Subcutaneous adipose tissue (tissue), 4 donors: ENCODE data around the gene JAG2. TPM values are rescaled to one million over a fixed set of nuclear protein-coding genes. Genes with fewer than 3 reads are reported as not detected.

Source experiments
- total RNA-seq, 4 donors: library from RNA; depleted of rRNA; stranded (reverse); fragments of >200 nt; gene quantifications; one replicate each; pipeline ENCODE4 v1.1.0, GENCODE V29; 2016
- TF ChIP-seq, protein P1 (sequence below): fragments of 450-650 bp; IDR thresholded peaks from one replicate; pipeline ENCODE4 v1.5.1; 2016; ENCODE audit warnings: low read depth, mild to moderate bottlenecking, control low read depth, antibody characterized with exemption, moderate library complexity

The JAG2 gene
- total RNA-seq, 4 donors from 2014 or later, result 2.5 to 16.2 (median 4.9) TPM

DNA sequence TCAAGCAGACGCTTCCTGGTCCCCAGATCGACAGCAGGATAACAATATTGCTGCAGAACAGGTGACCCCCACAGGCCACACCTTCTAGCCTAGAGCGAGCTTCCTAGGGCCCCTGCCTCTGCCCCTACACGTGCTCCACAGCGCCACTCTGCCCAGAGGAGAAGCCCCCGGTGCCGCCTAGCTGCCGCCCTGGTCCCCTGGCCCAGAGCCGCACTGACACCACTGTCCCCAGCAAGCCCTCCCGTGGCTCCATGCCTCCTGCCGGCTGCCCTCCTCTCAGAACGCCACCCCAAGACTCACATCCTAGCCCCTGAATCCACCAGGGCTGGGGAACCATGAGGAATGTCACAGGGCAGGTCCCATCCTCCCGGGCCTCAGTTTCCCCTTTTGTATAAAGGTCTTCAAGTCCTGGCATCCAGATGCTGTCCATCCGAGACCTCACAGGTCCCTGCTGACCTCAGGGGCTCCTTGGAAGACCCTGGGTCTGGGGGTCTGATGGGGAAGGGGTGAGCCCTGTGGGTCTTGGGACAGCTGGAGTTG, 31.0 kb downstream of the JAG2 start:
- TF ChIP-seq, protein P1, sequence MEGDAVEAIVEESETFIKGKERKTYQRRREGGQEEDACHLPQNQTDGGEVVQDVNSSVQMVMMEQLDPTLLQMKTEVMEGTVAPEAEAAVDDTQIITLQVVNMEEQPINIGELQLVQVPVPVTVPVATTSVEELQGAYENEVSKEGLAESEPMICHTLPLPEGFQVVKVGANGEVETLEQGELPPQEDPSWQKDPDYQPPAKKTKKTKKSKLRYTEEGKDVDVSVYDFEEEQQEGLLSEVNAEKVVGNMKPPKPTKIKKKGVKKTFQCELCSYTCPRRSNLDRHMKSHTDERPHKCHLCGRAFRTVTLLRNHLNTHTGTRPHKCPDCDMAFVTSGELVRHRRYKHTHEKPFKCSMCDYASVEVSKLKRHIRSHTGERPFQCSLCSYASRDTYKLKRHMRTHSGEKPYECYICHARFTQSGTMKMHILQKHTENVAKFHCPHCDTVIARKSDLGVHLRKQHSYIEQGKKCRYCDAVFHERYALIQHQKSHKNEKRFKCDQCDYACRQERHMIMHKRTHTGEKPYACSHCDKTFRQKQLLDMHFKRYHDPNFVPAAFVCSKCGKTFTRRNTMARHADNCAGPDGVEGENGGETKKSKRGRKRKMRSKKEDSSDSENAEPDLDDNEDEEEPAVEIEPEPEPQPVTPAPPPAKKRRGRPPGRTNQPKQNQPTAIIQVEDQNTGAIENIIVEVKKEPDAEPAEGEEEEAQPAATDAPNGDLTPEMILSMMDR, result no peak

DNA sequence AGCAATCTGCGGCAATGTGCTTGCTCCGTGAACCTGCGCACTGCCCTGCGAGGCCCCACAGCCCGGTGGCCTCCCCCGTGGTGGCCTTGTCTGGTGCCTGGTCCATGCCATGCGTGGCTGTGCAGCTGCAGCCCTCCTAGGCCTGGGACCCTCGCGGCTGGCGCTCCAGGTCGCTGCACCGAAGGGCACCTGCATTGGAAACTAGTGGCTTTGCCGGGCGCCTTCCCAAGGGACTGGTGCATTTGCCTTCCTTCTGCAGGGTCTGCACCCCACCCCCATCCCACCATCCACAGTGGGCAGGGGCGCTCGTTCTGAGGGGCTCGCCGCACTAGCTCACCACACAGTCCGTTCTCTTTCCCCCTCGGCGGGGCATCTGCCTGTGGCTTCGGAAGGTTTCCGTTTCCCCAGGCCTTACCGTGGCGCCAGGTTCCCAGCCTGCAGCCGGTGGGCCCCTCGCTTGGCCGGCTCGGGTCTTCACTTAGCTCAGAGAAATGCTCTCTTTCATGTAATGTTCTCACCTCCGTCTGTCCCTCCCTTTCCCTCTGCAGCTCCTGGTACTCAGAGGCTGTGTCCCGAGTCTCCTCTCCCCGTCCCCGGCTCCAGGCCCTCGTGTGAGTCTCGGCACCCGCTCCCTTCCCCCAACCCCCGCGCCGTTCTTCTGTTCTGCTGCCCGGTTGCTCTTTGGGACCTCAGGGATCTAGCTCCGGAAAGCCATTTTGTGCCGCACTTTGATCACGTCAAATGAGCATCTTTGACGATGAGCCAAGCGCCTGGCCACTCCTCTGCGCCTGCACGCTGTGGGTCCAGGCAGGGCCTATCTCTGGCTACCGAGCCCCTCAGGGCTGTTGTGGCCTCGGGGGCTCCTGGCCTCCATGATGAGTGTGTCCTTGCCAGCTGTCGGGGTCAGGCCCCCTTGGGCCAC, 31.9 kb downstream of the JAG2 start:
- TF ChIP-seq, protein P1, result no peak

DNA sequence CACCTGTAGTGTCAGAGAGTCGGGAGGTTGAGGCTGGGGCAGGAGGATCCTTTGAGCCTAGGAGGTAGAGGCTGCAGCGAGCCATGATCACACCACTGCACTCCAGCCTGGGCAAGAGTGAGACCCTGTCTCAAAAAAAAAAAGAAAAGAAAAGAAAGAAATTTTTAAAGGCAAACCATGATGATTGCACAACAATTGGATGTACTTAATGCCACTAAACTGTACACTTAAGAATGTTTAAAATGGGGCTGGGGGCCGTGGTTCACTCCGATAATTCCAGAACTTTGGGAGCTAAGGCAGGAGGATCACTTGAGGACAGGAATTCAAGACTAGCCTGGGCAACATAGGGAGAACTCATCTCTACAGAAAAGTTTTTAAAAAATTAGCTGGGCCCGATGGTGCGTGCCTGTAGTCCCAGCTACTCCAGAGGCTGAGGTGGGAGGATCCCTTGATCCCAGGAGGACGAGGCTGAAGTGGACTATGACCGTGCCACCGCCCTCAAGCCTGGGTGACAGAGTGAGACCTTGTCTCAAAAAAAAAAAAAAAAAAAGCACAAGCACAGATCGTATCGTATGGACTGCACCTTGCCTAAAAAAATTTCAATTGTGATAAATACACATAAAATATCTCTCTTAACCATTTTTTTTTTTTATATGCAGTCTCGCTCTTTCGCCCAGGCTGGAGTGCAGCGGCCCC, 32.7 kb downstream of the JAG2 start:
- TF ChIP-seq, protein P1, result no peak

- TF ChIP-seq, protein P1, result no peak
These were observed 35.5 kb downstream of the JAG2 start for GRCh38 chr14:105132921-105133654.

DNA sequence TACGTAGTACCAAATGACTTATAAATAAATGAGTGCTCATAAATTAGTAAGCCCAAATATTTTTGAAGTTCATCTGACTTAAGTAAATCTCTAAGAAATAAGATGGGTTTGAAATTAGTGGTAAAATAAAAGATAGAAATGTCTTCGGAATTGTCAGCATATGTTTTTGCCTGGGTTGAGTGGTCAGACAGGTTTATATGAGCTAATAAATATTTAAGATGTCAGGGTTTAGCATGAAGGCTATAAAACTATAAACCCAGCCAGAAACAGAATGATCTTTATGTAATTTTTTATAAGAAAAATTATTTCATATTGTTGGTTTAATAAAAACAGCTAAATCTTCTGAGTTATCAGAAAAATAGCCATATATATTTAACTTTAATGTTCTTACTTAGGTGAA, 37.3 kb downstream of the JAG2 start:
- TF ChIP-seq, protein P1, result no peak

DNA sequence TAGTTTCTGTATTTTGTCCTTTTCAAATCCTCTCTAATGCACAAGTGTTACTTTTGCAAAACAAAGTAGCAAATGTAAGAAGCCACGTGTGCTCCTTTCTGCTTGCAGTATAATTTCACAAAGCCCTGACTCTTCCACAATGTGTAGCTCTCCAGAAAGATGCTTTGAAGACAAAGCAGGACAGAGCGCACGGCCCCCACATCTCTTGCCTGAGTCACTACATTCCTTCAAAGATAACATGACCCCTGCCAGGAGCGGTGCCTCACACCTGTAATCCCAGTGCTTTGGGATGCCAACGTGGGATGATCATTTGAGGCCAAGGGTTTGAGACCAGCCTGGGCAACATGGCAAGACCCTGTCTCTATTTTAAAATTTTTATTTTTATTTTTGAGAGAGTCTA, 40.5 kb downstream of the JAG2 start:
- TF ChIP-seq, protein P1, result no peak

- TF ChIP-seq, protein P1, result no peak
These were observed 41.6 kb downstream of the JAG2 start for GRCh38 chr14:105126981-105127329.
